ENCODE results near the gene GAREM1.

DNA sequence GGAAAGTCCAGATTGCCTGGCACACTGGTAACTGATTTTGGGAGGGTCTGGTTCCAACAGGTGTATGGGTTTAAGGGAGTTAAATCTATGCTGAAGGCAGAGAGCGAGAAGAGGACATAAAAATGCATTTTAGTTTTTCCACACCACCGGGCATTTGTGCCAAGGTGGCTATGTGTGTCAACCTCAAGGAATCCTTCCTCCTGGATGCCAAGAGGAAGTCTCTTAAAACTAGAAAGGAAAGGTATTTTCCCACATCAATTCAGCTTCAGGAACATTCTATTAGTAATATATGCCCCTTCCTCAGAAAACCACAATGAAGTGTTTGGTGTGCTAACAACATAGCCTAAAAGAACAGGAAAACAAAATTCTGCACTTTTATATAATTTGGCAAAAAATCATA lies 5.4 kb upstream of the GAREM1 start:
- TF ChIP-seq, protein P1, sequence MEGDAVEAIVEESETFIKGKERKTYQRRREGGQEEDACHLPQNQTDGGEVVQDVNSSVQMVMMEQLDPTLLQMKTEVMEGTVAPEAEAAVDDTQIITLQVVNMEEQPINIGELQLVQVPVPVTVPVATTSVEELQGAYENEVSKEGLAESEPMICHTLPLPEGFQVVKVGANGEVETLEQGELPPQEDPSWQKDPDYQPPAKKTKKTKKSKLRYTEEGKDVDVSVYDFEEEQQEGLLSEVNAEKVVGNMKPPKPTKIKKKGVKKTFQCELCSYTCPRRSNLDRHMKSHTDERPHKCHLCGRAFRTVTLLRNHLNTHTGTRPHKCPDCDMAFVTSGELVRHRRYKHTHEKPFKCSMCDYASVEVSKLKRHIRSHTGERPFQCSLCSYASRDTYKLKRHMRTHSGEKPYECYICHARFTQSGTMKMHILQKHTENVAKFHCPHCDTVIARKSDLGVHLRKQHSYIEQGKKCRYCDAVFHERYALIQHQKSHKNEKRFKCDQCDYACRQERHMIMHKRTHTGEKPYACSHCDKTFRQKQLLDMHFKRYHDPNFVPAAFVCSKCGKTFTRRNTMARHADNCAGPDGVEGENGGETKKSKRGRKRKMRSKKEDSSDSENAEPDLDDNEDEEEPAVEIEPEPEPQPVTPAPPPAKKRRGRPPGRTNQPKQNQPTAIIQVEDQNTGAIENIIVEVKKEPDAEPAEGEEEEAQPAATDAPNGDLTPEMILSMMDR (IDR thresholded peaks at IDR 0.05; ENCODE audit: low read depth, low read length), result no peak
- no peak for TF ChIP-seq POLR2A (IDR thresholded peaks at IDR 0.05; ENCODE audit: extremely low read depth, insufficient read length)
- TF ChIP-seq, protein P2, sequence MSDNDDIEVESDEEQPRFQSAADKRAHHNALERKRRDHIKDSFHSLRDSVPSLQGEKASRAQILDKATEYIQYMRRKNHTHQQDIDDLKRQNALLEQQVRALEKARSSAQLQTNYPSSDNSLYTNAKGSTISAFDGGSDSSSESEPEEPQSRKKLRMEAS (IDR thresholded peaks at IDR 0.05; ENCODE audit: low read depth, low read length), result no peak
- TF ChIP-seq MYC (IDR thresholded peaks at IDR 0.05; ENCODE audit: low read depth, low read length), result no peak

All from NB4 (cell line).